HG03439 (cell line): ENCODE data around the gene BUD13.

Experiments
- ATAC-seq: cut with Tn5 transposase; IDR thresholded peaks from one replicate; pipeline ENCODE4 v1.9.1; 2021; ENCODE audit warnings: mild to moderate bottlenecking, moderate library complexity; ENCODE audit not compliant: unreplicated experiment

The BUD13 gene

DNA sequence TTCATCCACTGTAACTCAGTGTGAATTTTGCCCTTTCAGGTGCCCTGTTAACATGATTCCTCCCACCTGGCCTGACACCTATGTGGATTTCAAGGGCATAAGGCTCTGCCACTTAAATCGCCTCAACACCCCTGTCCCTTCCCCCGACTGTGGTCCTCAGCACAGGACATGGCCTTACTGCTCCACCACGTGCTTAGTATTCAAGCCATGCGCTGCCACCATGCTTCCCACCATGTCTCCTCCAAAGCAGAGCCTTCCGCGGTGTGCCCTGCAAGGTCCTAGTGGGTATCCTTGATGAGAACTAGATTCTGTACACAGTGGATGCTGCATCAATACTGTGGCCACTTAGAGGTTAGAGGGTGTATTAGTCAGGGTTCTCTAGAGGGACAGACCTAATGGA lies 51.9 kb downstream of the BUD13 start:
- no peak for ATAC-seq

DNA sequence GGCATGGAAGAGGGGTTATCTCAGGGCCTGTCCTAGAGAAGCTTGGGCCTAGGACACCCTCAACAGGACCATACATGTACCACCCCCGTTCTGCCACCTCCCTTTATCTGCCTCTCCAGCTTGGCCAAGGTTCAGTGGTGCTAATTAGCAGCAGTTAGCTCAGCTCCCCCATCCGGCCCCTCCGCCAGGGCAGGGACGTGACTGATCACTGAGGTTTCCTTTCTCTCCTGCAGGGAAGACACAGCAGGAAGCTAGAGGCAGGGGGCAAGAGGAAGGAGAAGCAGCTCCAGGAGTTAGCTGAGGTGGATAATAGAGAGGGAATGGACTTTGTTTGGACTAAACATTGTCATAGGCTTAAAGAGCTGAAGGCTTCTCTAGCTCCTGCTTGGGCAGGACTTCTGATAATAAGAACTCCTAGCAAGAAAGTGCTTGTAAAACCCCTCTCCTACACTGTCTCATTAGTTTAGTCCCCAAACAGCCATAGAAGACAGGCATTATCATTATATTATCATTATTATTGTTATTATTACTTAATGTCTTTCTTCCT lies 53.8 kb downstream of the BUD13 start:
- no peak for ATAC-seq

DNA sequence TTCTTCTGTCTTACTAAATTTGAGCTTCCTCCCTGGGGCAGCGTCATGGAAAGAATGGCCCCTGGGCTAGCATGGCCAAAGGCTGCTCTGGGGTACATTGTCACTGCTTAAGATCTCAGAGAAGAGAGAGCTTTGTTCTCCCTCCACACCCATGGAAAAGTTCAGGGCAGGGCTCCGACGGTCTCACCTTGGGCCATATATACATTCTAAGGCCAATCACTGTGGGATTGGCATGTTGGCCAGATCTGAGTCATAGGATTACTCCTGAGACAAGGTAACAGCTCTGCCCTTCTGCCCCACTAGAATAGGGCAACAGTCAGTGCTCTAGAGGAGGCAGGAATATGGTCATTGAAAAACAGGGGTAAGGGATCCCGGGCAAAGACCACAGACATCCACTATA lies 56.2 kb downstream of the BUD13 start:
- no peak for ATAC-seq

DNA sequence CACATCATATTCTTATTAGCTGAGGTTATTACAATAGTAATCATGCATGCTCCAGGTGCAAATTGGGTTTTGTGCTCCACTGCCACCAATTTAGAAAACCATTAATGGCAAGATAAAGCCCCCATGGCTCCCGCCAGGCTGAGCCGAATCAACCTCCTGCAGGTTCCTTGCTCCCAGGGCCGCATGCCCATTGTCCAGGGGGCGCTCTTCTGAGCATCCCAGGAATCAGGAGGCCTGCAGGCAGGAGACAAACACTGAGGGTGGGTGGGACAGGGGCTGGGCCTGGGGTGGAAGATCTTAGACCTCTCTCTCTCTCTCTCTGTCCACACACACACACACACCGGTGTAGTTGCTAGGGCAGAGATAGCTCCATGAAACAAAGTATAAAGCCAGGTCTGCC lies 57.4 kb downstream of the BUD13 start:
- no peak for ATAC-seq

DNA sequence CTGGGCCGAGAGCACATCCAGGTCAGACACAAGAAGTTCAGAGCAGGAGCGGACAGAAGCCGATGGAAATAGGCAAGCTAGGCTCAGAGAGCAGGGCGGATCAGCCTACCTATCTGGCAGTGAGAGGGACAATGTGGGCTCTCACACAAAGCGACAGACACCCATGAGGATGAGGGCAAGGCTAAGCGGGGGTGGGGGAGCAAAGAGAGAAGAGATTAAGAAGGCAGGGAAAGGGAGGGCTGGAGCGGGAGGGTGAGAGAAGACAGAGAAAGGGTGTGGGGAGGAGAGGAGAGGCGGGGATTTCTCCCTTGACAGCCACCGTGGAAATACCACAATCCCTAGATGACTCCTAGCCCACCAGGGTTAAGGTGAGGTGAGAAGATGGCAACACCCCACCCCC lies 57.9 kb downstream of the BUD13 start:
- no peak for ATAC-seq

DNA sequence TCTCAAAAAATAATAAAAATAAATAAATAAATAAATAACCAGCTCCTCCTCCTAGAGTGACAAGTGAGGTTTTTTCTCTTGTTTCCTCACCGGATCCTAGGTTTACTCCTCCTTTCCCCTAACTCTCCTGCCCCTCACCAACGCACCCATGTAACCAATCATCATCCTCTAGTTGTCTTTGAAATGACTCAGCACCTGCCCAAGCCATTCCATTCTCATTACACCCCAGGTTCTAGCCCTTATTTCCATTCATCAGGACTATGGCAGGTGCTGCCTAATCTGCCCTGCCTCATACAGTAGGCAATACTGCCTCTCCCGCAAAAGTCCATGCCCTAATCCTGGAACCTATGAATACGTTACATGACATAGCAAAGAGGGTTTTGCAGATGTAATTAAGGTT lies 60.4 kb downstream of the BUD13 start:
- ATAC-seq, result no peak

DNA sequence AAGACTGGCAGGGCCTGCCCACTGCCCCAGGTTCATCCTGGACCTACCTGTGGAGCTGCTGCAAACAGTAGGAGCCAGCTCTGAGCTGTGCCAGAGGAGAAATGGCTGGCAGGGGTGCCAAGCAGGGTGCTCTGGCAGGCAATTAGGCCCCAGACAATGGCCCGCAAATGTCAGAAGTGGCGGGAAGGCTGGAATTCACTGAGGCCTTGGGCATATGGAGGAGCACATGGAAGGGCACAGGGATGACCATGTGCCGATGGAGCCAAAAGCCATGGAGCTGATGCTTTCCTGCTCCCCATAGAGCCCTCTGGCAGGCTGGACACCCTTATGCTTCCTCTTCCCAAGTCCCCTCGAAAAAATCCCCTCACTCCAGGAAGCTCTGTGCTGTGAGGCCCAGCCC lies 62.0 kb downstream of the BUD13 start:
- ATAC-seq, result no peak

DNA sequence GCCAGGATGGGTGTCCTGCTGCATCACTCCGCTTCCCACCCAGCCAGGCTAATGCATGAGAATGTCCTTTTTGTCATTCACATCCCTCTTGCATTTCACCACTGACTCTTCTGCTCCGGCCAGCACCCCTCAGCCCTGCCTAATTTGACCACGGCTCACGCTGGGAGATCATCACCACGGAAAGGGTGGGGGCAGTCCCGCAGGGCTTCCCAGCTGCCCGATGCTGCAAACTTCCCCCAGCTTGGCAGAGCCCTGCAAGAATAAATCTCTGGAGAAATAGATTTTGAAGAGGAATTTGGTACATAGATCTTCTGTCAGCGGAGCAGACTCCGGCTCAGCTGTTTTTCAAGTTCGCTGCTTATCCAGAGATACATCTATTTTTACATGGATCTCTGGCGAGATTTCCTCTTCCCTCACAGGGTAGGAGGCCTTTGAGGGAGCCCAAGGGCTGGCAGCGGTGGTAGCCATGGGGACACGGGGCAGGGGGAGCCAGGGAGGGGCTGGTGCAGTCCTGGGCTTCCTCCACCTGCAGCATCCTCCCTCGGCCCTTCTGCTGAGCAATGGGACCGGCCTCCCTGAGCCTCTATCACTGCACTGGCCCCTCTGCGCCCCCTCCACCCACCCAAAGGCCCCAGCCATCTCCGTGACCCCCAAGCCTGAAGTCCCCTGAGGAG lies 62.6 kb downstream of the BUD13 start:
- ATAC-seq, result no peak

DNA sequence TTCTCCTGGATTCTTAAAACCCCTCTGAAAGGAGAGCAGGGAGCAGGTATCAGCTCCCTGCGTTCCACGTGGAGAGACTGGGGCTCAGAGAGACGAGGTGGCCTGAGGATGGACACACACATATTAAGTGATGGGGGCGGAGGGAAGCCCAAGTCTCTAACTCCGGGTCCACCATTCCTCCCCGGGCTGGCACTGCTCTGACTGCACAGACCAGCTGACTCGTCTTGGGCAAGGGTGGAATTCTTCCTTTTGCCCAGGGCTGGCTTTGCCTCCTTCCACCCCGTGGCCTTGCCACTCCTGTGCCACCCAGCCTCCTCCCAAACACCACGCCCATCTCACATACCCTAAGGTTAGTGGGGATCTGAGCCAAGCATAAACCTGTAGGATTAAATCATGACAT lies 65.0 kb downstream of the BUD13 start:
- ATAC-seq, result no peak

DNA sequence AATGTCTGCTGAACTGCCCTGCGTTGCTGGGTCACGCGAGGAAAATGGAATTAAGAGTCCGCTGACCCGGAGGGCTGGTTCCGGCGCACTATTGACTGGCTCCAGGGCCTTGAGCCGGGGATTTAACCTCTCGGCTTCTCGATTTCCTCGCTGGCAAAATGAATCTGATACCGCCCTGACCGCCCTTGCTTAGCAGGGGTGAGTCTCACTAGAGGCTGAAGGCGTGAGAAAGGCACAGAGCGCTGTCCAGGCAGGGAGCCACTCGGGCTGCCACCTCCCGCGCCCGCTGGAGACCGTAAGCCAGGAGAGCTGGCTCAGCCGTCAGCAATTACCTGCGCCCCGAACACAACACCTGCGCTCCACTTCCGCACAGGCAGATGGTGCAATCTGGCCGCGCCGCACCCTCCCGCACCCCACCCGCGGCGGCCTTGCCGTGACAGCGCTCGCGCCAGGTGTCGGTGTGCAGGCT lies 65.6 kb downstream of the BUD13 start:
- no peak for ATAC-seq

DNA sequence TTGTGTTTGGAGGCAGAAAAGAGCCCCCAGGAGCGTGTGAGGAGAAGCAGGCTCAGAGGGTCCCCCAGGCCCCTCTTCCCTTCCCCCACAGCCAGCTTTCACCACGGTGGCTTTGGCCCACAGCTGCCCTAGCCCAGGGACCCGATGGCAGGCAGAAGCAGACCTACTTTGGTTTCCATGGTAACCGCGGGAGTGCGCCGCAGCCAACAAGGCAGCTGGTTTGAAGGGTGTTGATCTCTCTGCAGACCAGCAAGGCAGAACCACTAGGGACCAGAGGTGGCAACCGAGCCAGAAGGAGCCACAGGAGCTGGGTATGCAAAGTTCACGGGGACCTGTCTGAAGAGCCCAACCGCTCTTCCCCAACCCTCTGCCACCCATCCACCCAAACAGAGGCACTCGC lies 69.4 kb downstream of the BUD13 start:
- no peak for ATAC-seq

DNA sequence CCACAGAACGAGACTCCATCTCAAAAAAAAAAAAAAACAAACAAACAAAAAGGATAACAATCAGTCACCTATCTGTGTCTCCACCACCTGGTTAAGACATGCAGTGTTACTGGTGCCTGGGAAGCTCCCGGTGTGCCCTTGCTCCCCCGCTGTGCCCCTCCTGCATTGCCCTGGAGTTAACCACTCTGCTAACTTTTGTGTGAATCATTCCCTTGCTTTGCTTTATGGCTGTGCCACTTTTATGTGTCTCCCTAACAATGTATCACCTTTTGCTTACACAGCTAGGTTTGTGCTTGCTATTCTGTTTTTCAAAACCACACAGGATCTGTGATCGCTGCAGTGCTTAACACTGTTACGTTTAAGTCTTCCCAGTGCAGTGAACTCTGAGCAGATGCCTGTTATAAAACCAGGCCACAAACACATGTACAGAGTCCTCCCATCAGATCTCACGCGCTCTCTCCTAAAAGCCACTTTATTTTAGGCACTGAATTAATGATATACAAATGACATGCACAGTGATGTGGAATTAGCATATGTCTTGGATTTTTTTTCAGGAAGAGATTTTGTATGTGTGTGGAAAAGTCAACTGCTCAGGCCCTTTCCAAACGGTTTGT lies 69.9 kb downstream of the BUD13 start:
- ATAC-seq, result no peak

DNA sequence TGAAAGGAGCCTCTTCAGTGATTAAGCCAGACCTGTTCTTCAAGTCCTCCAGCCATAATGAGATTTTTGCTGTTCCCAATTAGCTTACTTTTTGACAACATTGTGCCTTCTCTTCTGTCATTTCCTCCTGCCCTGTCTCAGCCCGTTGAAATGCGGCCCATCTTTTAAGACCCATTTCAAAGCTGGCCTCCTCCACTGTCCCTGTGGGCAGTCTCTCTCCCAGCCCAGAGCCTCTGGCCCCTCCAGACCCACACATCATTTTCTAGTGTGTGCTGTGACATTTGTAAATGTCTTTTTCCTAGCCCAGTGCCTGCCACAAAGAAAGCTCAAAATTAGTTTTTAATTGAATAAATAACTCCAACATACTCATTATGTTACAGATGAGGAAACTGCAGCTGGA lies 70.9 kb downstream of the BUD13 start:
- ATAC-seq, result no peak

DNA sequence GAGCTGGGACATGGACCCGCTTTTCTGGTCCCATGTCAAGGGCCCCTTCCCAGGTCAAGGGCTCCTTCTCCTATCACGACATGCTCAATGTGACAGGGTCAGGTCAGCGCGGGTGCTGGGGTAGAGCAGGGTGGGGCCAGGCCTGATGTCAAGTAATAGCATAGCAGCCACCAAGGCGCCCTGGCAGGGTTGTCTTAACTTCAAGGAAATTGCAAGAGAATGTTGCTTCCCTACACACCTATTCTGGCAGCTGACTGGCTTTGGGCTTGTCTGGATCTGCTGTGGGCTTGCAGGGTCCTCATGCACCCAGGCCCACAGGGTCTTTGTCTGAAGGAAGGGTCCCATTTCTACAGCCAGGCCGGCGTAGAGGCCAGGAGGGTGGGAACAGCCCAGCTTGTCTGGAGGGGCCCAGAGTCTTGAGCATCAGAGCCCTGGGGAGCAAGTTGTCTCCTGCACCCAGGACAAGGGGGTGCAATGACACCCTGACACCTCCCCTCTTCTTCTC lies 71.4 kb downstream of the BUD13 start:
- ATAC-seq, result no peak

DNA sequence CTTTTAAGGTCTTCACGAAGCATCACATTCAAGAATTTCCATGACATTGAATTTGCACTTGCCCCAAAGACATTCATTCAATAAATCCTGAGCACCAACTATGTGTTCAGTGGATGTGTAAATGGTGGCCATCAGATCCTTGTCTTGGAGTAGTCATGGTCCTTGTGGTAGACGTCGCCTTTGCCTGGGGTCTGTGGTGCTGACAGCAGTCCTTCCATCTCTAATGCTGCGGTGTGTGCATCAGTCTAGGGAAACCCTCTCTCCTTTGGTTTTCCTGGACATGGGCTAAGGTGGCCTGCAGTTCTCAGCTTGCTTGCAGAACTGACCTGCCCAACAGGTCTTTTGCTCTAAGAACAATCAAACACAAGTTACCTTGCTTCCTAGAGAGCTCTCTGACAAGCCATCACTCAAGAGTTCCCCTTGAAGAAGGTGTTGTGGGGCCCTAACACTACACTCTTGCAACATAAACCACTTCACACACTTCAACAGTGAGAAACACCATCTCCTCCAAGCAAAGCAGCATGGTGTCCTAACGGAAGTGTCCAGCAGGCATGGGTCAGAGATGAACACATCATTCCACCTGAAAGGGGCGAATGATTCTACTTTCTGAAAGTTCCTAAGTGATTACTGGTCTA lies 72.1 kb downstream of the BUD13 start:
- no peak for ATAC-seq
